Colonic mucosa (tissue), 4 donors: ENCODE measurements around the gene IRF6. TPM values are rescaled to one million over a fixed set of nuclear protein-coding genes. Genes with fewer than 3 reads are reported as not detected.

Experiments used
- DNase-seq: peaks from one replicate; pipeline ENCODE4 v3.0.0-alpha.2; 2020
- H3K27ac ChIP-seq: fragments of 200-600 bp; one replicate; pipeline ENCODE4 v1.8.0; 2021
- H3K27me3 ChIP-seq: fragments of 200-600 bp; one replicate; pipeline ENCODE4 v1.8.0; 2021
- H3K36me3 ChIP-seq: fragments of 200-600 bp; one replicate; pipeline ENCODE4 v1.8.0; 2021
- H3K4me1 ChIP-seq: fragments of 200-600 bp; one replicate; pipeline ENCODE4 v1.8.0; 2021; ENCODE audit warnings: mild to moderate bottlenecking
- H3K4me3 ChIP-seq: fragments of 200-600 bp; one replicate; pipeline ENCODE4 v1.8.0; 2021
- H3K9ac ChIP-seq, 2 donors: one replicate each; pipeline ENCODE4 v1.7.0; 2013; ENCODE audit warnings: control low read depth in 2 of 2, low read depth in 2 of 2, low read length in 2 of 2
- H3K9me3 ChIP-seq: fragments of 200-600 bp; one replicate; pipeline ENCODE4 v1.8.0; 2021
- CTCF ChIP-seq: fragments of 200-600 bp; IDR thresholded peaks from one replicate; pipeline ENCODE4 v1.8.0; 2022; ENCODE audit warnings: antibody characterized with exemption, mild to moderate bottlenecking
- intact Hi-C: fragments of 100-400 bp; cut with DNase I; formaldehyde crosslinking; loops from one replicate; pipeline ENCODE4 v1.14.1; 2022
- total RNA-seq, 2 donors: library from RNA; stranded (reverse); fragmentation: NEBNext Ultra II Directional in 1 of 2; extraction: Animal tissue kit (Norgen Biotek cat#: 25700) in 1 of 2; gene quantifications; one replicate each; pipeline ENCODE4 v1.2.1, GENCODE V29; 2021
- donor health status: healthy.
- donor health status: DM: no; HTN: no; CAD: no.
- donor health status: DM: no; HTN: no; CAD: no.

Gene IRF6
- total RNA-seq, 2 donors from 2014 or later: 87.5 to 133 TPM

GRCh38 chr1:209741889-209742288 is 64.1 kb downstream of the IRF6 start:
- TF ChIP-seq CTCF: no peak
- no peak overlapping the region for H3K4me3 ChIP-seq
- no peaks in the 10 kb centered on the region for H3K9me3 ChIP-seq
- H3K27me3 ChIP-seq: no peaks in the 10 kb centered on the region
- no peak for DNase-seq
- H3K27ac ChIP-seq: no peak overlapping the region
- no peak overlapping the region for H3K9ac ChIP-seq
- H3K4me1 ChIP-seq: no peaks in the 10 kb centered on the region
- H3K36me3 ChIP-seq: no peaks in the 10 kb centered on the region
- intact Hi-C loops: no loop called here

- Histone ChIP-seq H3K27me3 (no peaks in the 10 kb centered on the region), H3K4me3 (no peak overlapping the region), H3K9me3 (no peaks in the 10 kb centered on the region), H3K27ac (no peak overlapping the region), H3K4me1 (no peaks in the 10 kb centered on the region), H3K9ac (no peak overlapping the region), H3K36me3 (no peaks in the 10 kb centered on the region)
- no peak for DNase-seq
- intact Hi-C loops: no loop called here
- no peak for TF ChIP-seq CTCF
These were observed 64.7 kb downstream of the IRF6 start for GRCh38 chr1:209741193-209741592.

GRCh38 chr1:209738270-209738669 is 67.7 kb downstream of the IRF6 start:
- H3K27me3 ChIP-seq: no peaks in the 10 kb centered on the region
- intact Hi-C loops: no loop called here

GRCh38 chr1:209737118-209737505 is 68.8 kb downstream of the IRF6 start:
- Histone ChIP-seq H3K36me3 (no peaks in the 10 kb centered on the region), H3K9ac (no peak overlapping the region), H3K27ac (no peak overlapping the region), H3K4me3 (no peak overlapping the region), H3K9me3 (no peaks in the 10 kb centered on the region), H3K27me3 (no peaks in the 10 kb centered on the region), H3K4me1 (no peaks in the 10 kb centered on the region)
- TF ChIP-seq CTCF: no peak
- intact Hi-C loops: no loop called here
- no peak for DNase-seq

More at GRCh38 chr1:209738270-209738669, 67.7 kb downstream of the IRF6 start:
- H3K27ac ChIP-seq: no peak overlapping the region
- H3K9me3 ChIP-seq: no peaks in the 10 kb centered on the region
- TF ChIP-seq CTCF: no peak
- DNase-seq: no peak
- no peaks in the 10 kb centered on the region for H3K4me1 ChIP-seq
- H3K9ac ChIP-seq: no peak overlapping the region
- H3K4me3 ChIP-seq: no peak overlapping the region
- no peaks in the 10 kb centered on the region for H3K36me3 ChIP-seq

GRCh38 chr1:209736490-209737117 is 69.3 kb downstream of the IRF6 start:
- no peaks in the 10 kb centered on the region for H3K36me3 ChIP-seq
- H3K9ac ChIP-seq: no peak overlapping the region
- no peaks in the 10 kb centered on the region for H3K4me1 ChIP-seq
- intact Hi-C loops: no loop called here
- DNase-seq: no peak
- H3K27me3 ChIP-seq: no peaks in the 10 kb centered on the region
- H3K4me3 ChIP-seq: no peak overlapping the region
- H3K27ac ChIP-seq: no peak overlapping the region
- TF ChIP-seq CTCF: no peak
- no peaks in the 10 kb centered on the region for H3K9me3 ChIP-seq

Other genes with a start within 250 kb of the IRF6 start
- under 1 TPM in 1 of 2 donors, not detected in 1; 0.21 TPM for gene CAMK1G, start 222.4 kb downstream of the IRF6 start, total RNA-seq
- gene LAMB3, start 153.7 kb downstream of the IRF6 start, total RNA-seq: 100 to 1,000 TPM in 1 of 2 donors, 10 to 100 TPM in 1; 92.5 to 110 TPM
- 10 to 100 TPM; 24.3 to 24.7 TPM for gene G0S2, start 130.7 kb downstream of the IRF6 start, total RNA-seq
- gene HSD11B1, start 101.3 kb downstream of the IRF6 start, total RNA-seq: under 1 TPM; 0.48 to 0.59 TPM
- 1 to 10 TPM; 2.0 to 3.2 TPM for gene TRAF3IP3, start 50.1 kb downstream of the IRF6 start, total RNA-seq
- gene C1orf74, start 21.6 kb downstream of the IRF6 start, total RNA-seq: 1 to 10 TPM; 2.2 to 2.9 TPM
- gene UTP25, start 21.8 kb upstream of the IRF6 start, total RNA-seq: 1 to 10 TPM; 5.2 to 6.4 TPM
- under 1 TPM; 0.03 to 0.07 TPM for gene SYT14, start 132.1 kb upstream of the IRF6 start, total RNA-seq